Measurements from ENCODE around the gene SAMD14.

Gene SAMD14

DNA sequence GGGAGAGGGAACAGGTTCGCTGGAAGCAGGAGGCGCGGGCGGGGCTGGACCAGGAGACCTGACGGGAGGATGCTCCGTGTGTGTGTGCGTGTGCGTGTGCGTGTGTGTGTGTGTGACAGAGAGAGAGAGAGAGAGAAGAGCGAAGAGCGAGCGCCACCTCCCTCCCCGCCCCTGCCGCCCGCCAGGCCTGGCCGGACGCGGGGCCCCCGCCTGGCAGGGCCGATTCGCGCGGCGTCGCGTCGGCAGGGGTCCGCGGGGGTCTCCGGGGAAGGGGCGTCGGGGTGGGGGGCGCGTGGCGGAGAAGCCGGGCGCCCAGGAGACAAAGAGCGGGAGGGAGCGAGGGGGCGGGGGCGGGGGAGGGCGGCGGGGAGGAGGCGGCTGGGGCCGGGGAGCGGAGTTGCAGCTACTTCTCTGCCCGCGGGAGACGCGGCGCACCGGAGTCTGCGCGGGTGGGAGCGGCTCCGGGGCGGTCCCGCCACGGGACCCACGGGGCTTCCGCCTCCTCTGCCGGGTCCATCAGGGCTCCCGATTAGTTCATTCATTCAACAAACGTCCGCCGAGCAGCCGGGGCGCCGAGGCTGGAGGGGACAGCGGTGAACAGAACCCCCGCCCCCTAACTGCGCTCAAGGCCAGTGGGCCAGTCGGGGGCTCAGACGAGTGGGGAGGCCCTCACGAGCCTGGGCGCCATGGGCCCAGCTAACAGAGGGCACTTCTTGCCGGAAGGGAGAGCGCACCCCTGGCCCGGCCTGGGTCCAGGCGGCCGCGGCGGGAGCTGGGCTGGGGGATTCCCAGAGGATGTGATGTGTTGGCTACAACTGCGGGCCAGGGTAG lies at the start of gene SAMD14:
Gene SAMD14, minus strand, starts transcription at position 433 of the 831 bp plus-strand sequence. CDS start 5,201 bp downstream, outside the sequence.
- DNase-seq = no peak

DNA sequence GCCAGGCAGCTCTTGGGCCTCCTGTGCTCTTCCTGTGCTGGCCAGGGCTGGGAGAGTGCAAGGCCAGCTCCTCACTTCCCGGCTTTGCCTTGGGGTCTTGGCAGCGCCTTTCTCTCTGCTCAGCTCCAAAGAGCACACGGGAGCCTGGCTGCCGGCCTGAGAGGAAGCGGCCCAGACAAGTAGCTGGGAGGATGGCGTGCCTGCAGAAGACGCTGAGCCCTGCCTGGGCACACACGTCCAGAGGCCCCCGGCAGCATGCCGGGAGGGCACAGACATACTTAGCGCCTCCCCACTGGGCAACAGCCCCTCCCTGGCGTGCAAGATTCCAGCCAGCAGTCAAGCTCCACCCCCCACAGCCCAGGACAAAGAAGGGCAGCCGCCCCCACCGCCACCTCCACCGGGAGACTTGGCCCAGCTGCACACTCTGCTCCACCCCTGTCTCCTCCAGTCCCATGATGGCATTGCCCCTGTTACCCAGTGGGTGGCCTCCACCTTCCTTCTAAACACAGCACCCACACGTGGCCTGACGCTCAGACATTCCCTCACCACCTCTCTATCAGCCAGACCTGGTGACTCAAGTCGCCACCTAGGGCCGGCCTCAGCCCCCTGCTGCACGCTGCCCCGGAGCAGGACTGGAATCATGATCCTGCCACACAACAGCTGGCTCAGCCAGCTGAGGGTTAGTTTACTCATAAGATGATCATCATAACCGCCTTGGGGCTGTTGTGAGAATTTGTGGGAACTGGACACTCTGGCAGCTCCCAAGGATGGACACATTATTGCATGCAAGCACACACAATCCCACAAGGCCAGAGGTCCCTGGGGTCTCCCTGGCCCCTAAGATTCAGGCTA lies 48.2 kb upstream of the SAMD14 start:
- DNase-seq = no peak

DNA sequence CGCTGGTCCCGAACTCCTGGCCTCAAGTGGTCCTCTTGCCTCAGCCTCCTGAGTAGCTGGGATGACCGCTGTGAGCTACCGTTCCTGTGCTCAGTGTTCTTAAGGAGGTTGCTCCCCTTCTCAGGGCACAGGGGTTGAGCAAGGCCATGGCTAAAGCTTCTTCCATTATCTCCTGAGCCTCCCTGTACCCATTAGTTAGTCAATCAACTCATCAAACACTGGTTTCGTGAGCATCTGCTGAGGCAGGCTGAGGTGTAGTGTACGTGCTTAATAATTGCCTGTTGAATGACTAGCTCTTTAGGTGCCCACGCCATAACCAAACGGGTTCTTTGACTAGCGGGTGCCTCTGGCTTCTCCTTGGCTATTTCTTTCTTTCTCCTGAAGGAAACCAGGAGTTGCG lies 47.5 kb upstream of the SAMD14 start:
- DNase-seq = no peak

DNA sequence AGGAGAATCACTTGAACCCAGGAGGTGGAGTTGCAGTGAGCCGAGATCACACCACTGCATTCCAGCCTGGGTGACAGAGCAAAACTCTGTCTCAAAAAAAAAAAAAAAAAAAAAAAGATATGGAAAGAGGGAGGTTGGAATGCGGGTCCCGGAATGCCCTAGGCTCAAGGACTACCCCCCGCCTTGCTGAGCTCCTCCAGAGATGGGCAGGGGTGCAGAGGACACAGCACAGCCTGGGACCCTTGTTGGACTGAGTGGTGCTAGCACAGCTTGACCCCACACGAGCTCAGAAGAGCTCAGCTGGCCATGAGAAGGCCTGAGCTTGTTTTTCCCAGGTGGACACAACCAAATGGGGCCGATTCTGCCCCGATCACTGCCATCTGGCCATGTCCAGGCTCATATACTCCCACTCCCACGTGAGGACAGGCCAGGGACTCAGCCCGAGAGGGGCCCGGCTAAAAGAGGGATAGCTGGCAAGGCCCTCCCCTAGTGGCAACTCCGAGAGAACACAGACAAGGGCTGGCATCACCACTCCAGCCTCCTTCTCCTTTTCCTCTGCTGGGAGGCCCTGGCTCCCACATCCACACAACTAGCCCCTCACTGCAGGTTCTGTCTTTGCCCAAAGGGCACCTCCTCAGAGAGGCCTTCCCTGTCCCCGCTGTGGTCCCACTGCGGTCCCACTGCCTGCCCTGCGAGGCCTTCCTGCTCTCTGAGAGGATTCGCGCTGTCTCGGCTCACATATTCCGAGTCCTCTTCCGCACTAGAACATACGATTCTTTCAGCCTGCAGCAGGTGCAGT lies 46.8 kb upstream of the SAMD14 start:
- DNase-seq = no peak

DNA sequence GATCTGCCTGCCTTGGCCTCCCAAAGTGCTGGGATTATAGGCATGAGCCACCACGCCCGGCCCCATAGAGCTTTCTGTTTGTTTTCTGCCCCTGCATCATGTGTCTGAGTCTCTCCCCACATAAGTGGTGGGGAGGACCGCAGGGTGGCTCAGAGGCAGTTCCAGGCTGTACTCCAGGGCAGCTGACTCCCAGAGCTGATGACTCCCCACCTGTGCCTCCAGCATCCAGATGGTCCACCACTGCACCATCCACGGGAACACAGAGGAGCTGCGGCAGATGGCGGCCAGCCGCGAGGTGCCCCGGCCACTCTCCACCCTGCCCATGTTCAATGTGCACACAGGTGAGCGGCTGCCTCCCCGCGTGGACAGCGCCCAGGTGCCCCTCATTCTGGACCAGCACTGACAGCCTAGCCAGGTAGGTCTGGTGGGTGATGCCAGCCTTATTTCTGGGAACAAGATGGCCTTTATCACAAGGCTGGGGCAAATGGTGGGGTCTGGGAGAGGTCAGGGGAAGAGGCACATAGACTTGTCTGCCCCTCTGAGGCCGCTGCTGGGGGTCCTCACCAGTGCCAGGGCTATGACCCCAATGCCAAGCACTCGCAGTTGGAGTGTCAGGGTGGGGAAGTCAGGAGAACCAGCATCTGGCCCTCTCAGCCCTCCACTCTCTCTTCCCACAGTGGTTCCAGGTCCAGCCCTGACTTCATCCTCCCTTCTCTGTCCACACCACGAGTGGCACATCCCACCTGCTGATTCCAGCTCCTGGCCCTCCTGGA lies 45.3 kb upstream of the SAMD14 start:
- no peak for DNase-seq

DNA sequence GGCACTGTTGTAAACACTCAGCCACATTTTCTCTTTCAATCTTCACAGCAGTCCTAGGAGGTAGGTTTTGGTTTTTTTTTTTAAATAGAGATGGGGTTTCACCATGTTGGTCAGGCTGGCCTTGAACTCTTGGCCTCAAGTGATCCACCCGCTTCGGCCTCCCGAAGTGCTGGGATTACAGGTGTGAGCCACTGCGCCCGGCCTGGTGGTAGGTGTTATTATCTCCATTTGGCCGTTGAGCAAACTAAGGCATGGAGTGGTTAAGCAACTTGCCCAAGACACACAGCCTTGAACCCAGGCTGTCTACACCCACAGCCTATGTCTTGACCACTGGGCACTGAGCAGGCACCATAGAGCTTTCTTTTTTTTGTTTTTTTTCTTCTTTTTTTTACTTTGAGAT lies 44.5 kb upstream of the SAMD14 start:
- DNase-seq = no peak

DNA sequence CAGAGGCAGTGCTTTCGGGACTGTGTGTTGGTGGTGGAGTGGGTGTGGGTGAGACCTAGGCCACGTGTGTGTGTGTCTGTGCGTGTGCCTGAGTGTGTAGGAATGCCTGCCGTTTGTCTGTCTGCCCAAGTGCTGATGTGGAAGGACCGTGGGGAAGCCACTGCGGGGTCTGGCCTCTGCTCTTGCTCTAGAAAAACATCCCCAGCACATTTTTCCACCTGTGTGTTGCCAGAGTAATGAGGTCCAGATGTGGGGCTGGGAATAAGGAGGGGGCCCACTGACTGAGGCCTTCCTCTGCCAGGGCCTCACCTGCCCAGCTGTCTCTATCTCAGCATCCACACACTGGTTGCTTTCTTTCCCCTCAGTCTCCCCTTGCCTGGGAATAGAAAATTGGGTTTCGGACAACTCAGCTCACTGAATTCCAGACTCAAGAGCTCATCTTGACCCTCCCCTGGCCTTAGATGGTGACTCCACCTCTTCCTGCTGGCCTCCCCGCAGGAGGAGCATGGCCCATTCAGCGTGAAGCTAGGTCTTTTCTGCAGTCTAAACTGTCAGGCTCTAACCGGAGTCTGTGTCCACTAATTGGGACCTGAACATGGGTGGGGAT lies 43.5 kb upstream of the SAMD14 start:
- no peak for DNase-seq

DNA sequence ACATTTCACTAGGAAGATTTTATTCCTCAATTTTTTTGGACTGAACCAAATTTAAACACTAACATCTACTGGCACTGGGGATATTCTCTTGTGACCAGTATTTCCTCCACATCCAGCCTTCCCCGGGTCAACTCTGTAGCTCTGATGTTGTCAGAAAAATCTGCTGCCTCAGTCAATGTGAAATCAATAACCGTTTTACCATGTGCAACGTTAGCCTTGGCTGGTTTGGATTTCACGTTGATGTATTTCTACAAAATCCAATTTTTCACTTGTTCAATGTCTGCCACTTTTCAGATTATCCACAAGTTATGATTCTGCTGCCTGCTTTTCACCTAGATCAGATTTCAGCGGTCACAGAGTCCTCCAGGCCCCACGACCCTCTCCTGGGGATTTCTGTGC lies 43.0 kb upstream of the SAMD14 start:
- no peak for DNase-seq

DNA sequence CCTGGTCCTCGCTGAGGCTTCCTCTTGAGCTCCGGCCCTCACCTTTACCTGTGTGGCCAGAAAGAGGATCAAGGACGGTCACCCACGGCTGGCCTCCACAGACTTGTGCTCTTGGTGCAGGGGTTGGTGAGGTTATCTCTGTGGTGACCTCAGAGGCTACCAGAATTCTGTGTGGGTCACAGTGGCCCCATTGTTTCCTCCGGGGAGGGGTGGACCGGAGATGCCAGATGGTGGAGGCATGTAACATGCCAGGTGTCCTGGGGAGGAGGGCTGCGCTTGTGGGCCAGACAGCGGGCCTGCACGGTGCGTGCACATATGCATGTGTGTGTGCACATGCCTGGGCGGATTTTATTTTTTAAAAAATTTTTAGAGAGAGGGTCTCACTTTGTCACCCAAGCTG lies 42.2 kb upstream of the SAMD14 start:
- DNase-seq = no peak

DNA sequence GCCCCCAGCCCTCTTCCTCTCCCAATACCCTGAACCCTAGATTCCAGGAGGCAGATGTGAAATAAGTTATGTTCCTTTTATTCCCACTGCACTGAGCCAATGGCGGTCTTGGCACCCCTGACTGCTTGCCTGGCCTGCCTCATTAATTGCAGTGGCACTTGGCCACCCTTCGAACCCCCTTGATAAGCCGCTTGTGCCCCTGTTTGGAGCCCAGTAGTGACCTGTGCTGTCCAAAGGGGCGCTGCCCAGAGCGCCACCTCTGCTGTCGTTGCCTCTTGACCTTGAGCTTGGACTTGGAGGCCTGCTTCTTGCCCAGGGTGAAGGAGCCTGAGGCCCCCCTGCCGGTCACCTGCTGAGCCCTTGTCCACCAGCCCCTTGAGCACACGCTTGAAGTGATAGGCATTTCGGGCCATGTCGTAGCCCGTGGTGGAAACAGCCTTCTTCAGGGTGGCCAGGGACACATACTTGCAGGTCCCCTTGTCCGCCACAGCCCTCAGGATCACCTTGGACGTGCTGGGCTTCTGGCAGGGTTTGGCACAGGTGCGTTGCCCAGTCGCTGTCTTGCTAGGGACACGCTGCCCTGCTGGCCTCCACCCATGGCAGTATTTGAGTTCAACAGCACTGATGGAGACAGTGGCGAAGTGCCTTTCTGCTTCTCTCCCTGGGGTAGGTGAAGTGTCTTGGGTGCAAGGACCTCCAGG lies 41.6 kb upstream of the SAMD14 start:
- no peak for DNase-seq

DNA sequence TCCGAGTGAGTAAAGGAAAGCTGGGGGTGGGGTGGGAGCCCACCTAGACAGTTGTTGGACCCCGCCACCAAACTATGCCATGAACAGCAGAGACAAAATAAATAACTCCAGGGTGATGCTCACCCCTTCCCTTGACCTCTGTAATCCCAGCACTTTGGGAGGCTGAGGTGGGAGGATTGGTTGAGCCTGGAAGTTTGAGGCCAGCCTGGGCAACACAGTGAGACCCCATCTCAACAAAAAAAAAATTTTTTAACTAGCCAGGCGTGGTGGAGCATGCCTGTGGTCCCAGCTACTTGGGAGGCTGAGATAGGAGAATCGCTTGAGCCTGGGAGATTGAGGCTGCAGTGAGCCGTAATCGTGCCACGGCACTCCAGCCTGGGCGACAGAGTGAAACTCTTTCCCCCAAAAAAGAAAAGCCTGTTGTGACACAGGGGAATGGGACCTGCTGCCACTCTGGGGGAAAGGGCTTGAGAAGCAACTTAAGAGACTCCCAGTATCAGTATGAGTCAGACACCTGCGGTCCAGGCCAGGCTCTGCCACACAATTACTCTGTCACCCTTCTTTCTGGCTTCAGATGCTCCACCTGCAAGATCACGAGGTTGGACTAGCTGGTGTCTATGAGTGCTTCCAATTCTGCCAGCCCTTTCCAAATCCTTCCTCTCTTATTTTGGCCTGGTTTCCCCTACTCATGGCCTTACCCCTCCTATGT lies 40.9 kb upstream of the SAMD14 start:
- DNase-seq = no peak

DNA sequence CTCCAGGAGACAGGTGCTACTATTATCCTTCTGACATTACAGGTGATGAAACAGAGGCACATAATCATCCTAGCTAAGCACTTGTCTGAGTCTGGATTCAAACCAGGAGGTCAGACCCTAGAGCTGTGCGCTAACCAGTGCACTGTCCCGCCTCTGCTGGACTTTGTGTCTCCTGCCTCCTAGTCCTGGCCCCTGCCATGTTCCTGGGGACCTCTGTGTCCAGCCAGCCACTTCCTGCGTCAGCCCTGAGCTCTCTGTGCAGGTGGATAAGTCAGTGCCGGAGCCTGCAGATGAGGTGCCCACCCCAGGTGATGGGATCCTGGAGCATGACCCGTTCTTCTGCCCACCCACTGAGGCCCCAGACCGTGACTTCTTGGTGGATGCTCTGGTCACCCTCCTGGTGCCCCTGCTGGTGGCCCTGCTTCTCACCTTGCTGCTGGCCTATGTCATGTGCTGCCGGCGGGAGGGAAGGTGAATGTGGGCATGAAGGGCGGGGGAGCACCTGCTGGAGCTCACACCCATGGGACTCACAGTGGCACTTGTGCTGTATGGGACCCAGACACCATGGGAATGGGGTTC lies 40.0 kb upstream of the SAMD14 start:
- no peak for DNase-seq

DNA sequence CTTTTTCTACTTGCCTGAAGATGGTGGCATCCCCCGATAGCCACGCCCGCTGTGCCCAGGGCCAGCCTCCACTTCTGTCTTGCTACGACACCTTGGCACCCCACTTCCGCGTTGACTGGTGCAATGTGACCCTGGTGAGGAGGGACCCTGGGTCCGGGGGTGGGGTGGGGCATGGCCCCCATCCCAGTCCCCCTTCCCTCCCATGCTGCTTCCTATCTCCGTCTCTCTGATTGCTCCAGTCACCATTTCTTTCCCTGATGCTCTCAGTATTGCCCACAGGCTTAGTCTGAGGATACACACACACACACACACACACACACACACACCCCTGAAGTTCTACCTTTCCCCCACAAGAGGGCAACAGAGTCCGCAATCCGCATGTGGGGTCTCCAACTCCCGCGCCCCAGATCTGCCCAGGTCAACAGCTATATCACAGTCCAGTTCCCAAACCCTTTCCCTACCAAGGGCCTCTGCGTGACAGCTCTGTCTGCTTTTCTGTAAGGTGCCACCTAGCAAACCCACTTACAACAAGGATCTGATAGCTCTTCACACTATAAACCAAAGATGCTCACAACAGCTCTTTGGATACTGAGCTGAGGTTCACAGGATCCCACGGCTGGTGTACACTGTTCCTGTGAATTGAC lies 39.3 kb upstream of the SAMD14 start:
- no peak for DNase-seq

DNA sequence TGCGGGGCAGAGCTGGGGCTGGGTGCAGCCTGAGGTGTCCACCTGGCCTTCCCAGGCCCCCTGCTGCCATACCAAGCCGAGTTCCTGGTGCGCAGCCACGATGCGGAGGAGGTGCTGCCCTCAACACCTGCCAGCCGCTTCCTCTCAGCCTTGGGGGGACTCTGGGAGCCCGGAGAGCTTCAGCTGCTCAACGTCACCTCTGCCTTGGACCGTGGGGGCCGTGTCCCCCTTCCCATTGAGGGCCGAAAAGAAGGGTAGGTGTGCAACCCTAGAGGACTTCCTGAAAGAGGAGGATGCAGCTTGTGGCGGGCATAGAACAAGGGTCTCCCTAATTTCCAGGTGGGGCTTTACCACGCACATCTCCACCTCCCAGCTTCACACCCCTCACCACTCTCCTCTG lies 38.4 kb upstream of the SAMD14 start:
- DNase-seq = no peak

DNA sequence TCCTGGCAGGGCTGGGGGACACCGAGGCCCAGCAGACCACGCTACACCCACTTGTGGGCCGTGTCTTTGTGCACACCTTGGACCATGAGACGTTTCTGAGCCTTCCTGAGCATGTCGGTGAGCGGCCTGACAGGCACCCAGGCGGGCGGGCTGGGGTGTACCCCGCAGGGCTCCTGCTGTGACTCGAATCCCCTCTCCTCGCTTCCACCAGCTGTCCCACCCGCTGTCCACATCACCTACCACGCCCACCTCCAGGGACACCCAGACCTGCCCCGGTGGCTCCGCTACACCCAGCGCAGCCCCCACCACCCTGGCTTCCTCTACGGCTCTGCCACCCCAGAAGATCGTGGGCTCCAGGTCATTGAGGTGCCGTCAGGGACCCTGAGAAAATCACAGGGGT lies 37.4 kb upstream of the SAMD14 start:
- no peak for DNase-seq

DNA sequence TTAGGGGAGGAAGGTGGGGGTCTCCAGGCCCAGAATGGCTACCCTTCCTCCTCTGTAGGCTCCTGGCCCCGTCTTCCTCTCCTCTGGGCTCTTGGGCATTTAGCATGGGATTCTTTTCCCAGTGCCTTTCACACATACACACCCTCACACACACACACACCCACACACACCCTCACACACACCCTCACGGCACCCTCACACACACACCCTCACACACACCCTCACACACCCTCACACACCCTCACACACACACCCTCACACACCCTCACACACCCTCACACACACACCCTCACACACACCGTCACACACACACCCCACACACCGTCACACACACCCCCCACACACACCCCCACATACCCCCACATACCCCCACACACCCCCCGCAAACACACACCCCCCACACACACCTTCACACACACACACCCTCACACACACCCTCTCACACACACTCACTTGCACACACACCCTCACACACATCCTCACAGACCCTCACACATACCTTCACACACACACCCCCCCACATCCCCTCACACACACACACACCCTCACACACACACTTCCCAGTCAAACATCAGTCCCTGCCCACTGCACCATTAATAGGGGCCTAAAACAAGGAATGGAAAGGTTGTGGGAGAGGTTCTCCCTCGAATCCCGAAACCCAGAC lies 36.7 kb upstream of the SAMD14 start:
- DNase-seq = no peak

DNA sequence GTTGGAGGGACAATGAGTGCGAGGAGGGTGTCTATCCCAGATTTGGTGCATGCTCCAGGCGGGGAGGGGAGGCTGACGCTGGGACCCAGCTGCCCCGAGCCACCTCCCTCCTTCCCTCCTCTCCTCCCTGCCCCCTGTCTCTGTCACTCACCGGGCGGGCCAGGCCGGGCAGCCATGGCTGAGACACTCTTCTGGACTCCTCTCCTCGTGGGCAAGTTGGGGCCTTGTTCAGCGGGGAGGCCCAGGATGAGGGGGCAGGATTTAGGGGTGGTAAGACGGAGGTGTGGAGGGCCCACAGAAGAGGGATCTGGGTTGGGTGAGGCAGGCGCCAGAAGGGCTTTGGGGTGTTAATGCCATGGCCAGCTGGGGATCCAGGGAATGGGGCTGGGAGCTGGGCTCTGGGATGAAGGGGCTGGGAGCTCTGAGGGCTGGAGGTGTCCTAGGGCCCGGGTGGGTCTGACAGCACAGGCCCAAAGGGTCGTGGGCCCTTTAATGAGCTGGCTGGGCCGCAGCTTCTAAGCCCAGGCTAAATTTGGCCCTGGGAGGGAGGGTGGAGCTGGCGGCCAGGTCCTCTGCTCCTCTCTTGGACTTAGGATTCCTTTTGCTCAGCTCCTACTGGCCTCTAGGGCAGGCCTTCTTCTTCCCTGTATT lies 36.0 kb upstream of the SAMD14 start, which contains the start of gene SGCA:
Gene SGCA, plus strand, starts transcription at position 139 of the 651 bp plus-strand sequence. Its CDS starts 36 bp downstream, at position 175.
- no peak for DNase-seq

DNA sequence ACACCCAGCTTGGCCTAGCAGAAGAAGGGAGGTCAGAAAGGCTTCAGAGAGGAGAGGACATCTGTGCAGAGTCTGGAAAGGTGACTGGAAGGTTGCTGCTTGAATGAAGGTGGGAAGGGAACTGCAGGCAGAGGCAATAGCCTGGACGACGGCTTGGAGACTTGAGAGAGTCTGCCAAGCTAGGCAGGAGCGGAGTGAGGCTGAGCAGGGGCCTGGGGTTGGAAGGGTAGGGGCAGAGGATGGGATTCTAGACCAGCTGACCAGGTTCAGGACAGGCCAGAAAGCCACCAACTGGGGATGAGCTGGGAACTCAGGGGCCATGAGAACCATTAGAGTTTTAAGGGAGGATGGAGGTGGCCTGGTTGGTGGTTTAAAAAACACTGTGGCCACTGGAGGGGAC lies 35.5 kb upstream of the SAMD14 start:
- no peak for DNase-seq

DNA sequence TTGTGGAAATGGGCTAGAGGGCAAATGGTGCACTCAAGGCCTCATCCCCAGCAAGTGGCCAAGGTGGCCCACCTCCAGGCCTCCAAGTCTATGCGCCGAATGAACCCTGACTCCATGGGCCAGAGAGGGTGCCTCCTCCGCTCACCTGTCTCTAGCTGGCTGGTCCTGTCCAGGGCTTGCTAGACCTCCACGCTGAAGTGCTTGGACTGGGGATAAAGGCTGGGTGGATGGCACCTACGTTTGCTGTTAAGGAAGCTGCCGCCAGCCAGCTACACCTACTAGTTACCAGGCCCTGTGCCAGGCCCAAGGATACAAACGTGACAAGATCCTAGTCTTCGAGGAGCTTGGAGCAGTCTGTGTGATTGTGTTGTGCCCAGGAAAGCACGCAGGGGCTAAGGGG lies 35.1 kb upstream of the SAMD14 start:
- no peak for DNase-seq

Measured in NCI-H187 treated with DMSO at 0.1 percent for 48 hours (cell line).